HEK293 (cell line): ENCODE results near the gene KIAA0513.

Source experiments
- CTCF ChIA-PET: fragments of 350-600 bp; formaldehyde crosslinking; extraction: SDS; loops from one replicate; lab custom pipeline; 2021; ENCODE audit warnings: antibody characterized with exemption; lab: Yijun Ruan, JAX
- POLR2A ChIA-PET: fragments of 300-600 bp; formaldehyde crosslinking; extraction: SDS; loops from one replicate; lab custom pipeline; 2020; ENCODE audit warnings: antibody characterized with exemption, inconsistent platforms; lab: Yijun Ruan, JAX
- H3K27ac ChIP-seq: fragments of 200-500 bp; sonication (Bioruptor generic); 2 replicates; pipeline ENCODE4 v1.5.1; 2014; ENCODE audit warnings: low read depth, low read length, control low read depth, inconsistent platforms; ENCODE audit errors: extremely low read depth
- H3K36me3 ChIP-seq, 2 experiments: fragments of 200-500 bp in 1 of 2; sonication (Bioruptor generic) in 1 of 2; 1 replicate in 1 of 2; 2 replicates in 1 of 2; pipeline ENCODE4 v1.5.1; 2014 to 2017; ENCODE audit warnings: inconsistent platforms in 2 of 2, low read length in 2 of 2; ENCODE audit not compliant: control insufficient read depth in 2 of 2, insufficient read depth in 1 of 2
- H3K4me1 ChIP-seq: fragments of 200-500 bp; sonication (Bioruptor generic); 2 replicates; pipeline ENCODE4 v1.5.1; 2014; ENCODE audit warnings: mild to moderate bottlenecking, low read length, inconsistent platforms; ENCODE audit not compliant: control insufficient read depth, insufficient read depth
- H3K4me3 ChIP-seq: 2 replicates; pipeline ENCODE4 v1.5.1; 2011; ENCODE audit warnings: low read depth, mild to moderate bottlenecking, control low read depth, low read length, moderate library complexity
- H3K9me3 ChIP-seq: fragments of 200-500 bp; sonication (Bioruptor generic); 2 replicates; pipeline ENCODE4 v1.5.1; 2014; ENCODE audit warnings: low read depth, low read length, inconsistent platforms; ENCODE audit not compliant: control insufficient read depth, insufficient read depth
- BCL6B ChIP-seq: fragments of 450-650 bp; formaldehyde crosslinking; IDR thresholded peaks from 2 replicates; pipeline ENCODE4 v1.5.1; 2017; ENCODE audit warnings: missing biosample characterization, missing genetic modification characterization
- IKZF3 ChIP-seq: fragments of 450-650 bp; IDR thresholded peaks from 2 replicates; pipeline ENCODE4 v1.5.0; 2018; ENCODE audit warnings: missing biosample characterization, mild to moderate bottlenecking, missing genetic modification characterization, moderate library complexity
- KLF16 ChIP-seq: fragments of 450-650 bp; formaldehyde crosslinking; IDR thresholded peaks from 2 replicates; pipeline ENCODE4 v1.5.1; 2017; ENCODE audit warnings: missing biosample characterization, missing genetic modification characterization
- KLF8 ChIP-seq: fragments of 450-650 bp; formaldehyde crosslinking; IDR thresholded peaks from 2 replicates; pipeline ENCODE4 v1.5.1; 2016; ENCODE audit warnings: missing biosample characterization, missing genetic modification characterization
- KLF9 ChIP-seq: fragments of 450-650 bp; formaldehyde crosslinking; IDR thresholded peaks from 2 replicates; pipeline ENCODE4 v1.5.1; 2016; ENCODE audit warnings: missing biosample characterization, missing genetic modification characterization, low read depth
- OSR2 ChIP-seq: fragments of 450-650 bp; formaldehyde crosslinking; IDR thresholded peaks from 2 replicates; pipeline ENCODE4 v1.5.1; 2016; ENCODE audit warnings: missing biosample characterization, missing genetic modification characterization
- PRDM6 ChIP-seq: fragments of 450-650 bp; formaldehyde crosslinking; IDR thresholded peaks from 2 replicates; pipeline ENCODE4 v1.5.1; 2017; ENCODE audit warnings: missing biosample characterization, missing genetic modification characterization
- REST ChIP-seq: fragments of 450-650 bp; formaldehyde crosslinking; IDR thresholded peaks from 2 replicates; pipeline ENCODE4 v1.5.1; 2016; ENCODE audit warnings: missing biosample characterization, missing genetic modification characterization
- TSHZ1 ChIP-seq: fragments of 450-650 bp; formaldehyde crosslinking; IDR thresholded peaks from 2 replicates; pipeline ENCODE4 v1.5.1; 2016; ENCODE audit warnings: missing biosample characterization, missing genetic modification characterization, borderline replicate concordance
- ZBTB26 ChIP-seq: fragments of 450-650 bp; formaldehyde crosslinking; optimal IDR thresholded peaks from 2 replicates; pipeline ENCODE3; 2016; ENCODE audit warnings: missing biosample characterization, mild to moderate bottlenecking, missing genetic modification characterization
- ZBTB48 ChIP-seq: fragments of 450-650 bp; formaldehyde crosslinking; IDR thresholded peaks from 2 replicates; pipeline ENCODE4 v1.5.1; 2016; ENCODE audit warnings: missing biosample characterization, missing genetic modification characterization
- ZFHX2 ChIP-seq: fragments of 450-650 bp; formaldehyde crosslinking; conservative IDR thresholded peaks from 2 replicates; pipeline ENCODE4 v1.5.1; 2016; ENCODE audit warnings: missing biosample characterization, missing genetic modification characterization
- ZNF19 ChIP-seq: fragments of 450-650 bp; formaldehyde crosslinking; IDR thresholded peaks from 2 replicates; pipeline ENCODE4; 2016; ENCODE audit warnings: missing biosample characterization, missing genetic modification characterization, low read depth
- ZNF2 ChIP-seq: fragments of 450-650 bp; formaldehyde crosslinking; IDR thresholded peaks from 2 replicates; pipeline ENCODE4 v1.5.1; 2016; ENCODE audit warnings: missing biosample characterization, missing genetic modification characterization
- ZNF335 ChIP-seq: fragments of 450-650 bp; formaldehyde crosslinking; conservative IDR thresholded peaks from 2 replicates; pipeline ENCODE4 v1.5.1; 2016; ENCODE audit warnings: missing biosample characterization, missing genetic modification characterization
- ZNF350 ChIP-seq: fragments of 450-650 bp; formaldehyde crosslinking; IDR thresholded peaks from 2 replicates; pipeline ENCODE4 v1.5.0; 2017; ENCODE audit warnings: missing biosample characterization, mild to moderate bottlenecking, missing genetic modification characterization
- ZNF37A ChIP-seq: fragments of 450-650 bp; IDR thresholded peaks from 2 replicates; pipeline ENCODE4 v1.5.1; 2018; ENCODE audit warnings: missing biosample characterization, missing genetic modification characterization
- ZNF398 ChIP-seq: fragments of 450-650 bp; formaldehyde crosslinking; IDR thresholded peaks from 2 replicates; pipeline ENCODE4 v1.5.1; 2017; ENCODE audit warnings: missing biosample characterization, missing genetic modification characterization
- ZNF768 ChIP-seq: fragments of 450-650 bp; formaldehyde crosslinking; IDR thresholded peaks from 2 replicates; pipeline ENCODE4 v1.5.1; 2018; ENCODE audit warnings: missing biosample characterization, mild to moderate bottlenecking, missing genetic modification characterization
- ZXDB ChIP-seq: fragments of 450-650 bp; formaldehyde crosslinking; IDR thresholded peaks from 2 replicates; pipeline ENCODE4 v1.5.1; 2016; ENCODE audit warnings: missing biosample characterization, missing genetic modification characterization

Gene KIAA0513

GRCh38 chr16:85139881-85140339 is 112.3 kb downstream of the KIAA0513 start:
- CTCF ChIA-PET = interaction anchor here (0.8 to 0.9 kb wide), 2 partner anchors 10 to 113 kb away, joined by 3 to 4 read pairs; no protein-coding TSS in a partner anchor

GRCh38 chr16:85140455-85141012 is 112.9 kb downstream of the KIAA0513 start:
- POLR2A ChIA-PET = no interaction called here
- TF ChIP-seq TSHZ1 (tag by site-specific recombination) = no peak
- TF ChIP-seq ZNF37A (tag by site-specific recombination) = no peak
- TF ChIP-seq ZNF398 (tag by site-specific recombination) = no peak
- no peak for TF ChIP-seq KLF9 (tag by site-specific recombination)
- TF ChIP-seq ZFHX2 (tag by site-specific recombination) = no peak
- no peak for TF ChIP-seq IKZF3 (tag by site-specific recombination)
- no peak for TF ChIP-seq KLF16 (tag by site-specific recombination)
- TF ChIP-seq ZNF2 = no peak
- no peak for TF ChIP-seq REST (tag by site-specific recombination)
- TF ChIP-seq BCL6B = no peak
- TF ChIP-seq, all 188 proteins: peak for 0

More at GRCh38 chr16:85139881-85140339, 112.3 kb downstream of the KIAA0513 start:
- no peak for TF ChIP-seq ZNF768 (tag by site-specific recombination)
- no peak for TF ChIP-seq OSR2 (tag by site-specific recombination)
- no peak for TF ChIP-seq ZBTB26 (tag by site-specific recombination)
- TF ChIP-seq ZBTB48 (tag by site-specific recombination) = no peak
- TF ChIP-seq ZNF350 = no peak
- no peak for TF ChIP-seq IKZF3 (tag by site-specific recombination)
- no peak for TF ChIP-seq ZXDB (tag by site-specific recombination)
- no peak for TF ChIP-seq KLF8 (tag by site-specific recombination)
- no peak for TF ChIP-seq ZNF19
- no peak for TF ChIP-seq PRDM6 (tag by site-specific recombination)
- no peak for TF ChIP-seq ZNF335
- no peaks in the 10 kb centered on the region for H3K9me3 ChIP-seq
- POLR2A ChIA-PET = no interaction called here
- H3K4me1 ChIP-seq = no peaks in the 10 kb centered on the region
- no peak overlapping the region for H3K27ac ChIP-seq
- no peaks in the 10 kb centered on the region for H3K36me3 ChIP-seq
- H3K4me3 ChIP-seq = no peak overlapping the region

More at GRCh38 chr16:85140455-85141012, 112.9 kb downstream of the KIAA0513 start:
- H3K36me3 ChIP-seq = no peaks in the 10 kb centered on the region
- no peak overlapping the region for H3K27ac ChIP-seq
- H3K4me1 ChIP-seq = no peaks in the 10 kb centered on the region
- no peak overlapping the region for H3K4me3 ChIP-seq
- CTCF ChIA-PET = interaction anchor here (0.6 to 0.9 kb wide), 3 partner anchors 71 to 198 kb away, joined by 3 to 4 read pairs (median 3); no protein-coding TSS in a partner anchor
- no peaks in the 10 kb centered on the region for H3K9me3 ChIP-seq
